GM21737 (cell line): ENCODE results near the gene DDX31.

Source experiments
- ATAC-seq: cut with Tn5 transposase; IDR thresholded peaks from one replicate; pipeline ENCODE4 v1.9.1; 2021; ENCODE audit warnings: mild to moderate bottlenecking, moderate library complexity; ENCODE audit not compliant: unreplicated experiment

Gene DDX31

DNA sequence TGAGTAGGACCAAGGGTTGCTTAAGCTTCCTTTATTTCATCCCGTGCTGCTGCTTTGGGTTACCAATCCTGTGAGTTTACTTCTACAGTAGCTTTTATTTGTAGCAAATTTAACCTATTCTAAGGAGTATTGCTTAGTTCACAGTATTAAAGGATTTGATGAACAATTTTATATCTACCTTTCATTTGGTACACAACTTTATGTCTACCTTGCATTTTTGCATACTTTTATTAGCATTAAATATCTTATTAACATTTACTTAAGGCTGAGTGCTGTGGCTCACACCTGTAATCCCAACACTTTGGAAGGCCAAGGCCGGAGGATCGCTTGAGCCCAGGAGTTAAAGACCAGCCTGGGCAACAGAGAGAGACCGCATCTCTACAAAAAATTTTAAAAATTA lies 4.7 kb upstream of the DDX31 start:
- ATAC-seq: no peak

DNA sequence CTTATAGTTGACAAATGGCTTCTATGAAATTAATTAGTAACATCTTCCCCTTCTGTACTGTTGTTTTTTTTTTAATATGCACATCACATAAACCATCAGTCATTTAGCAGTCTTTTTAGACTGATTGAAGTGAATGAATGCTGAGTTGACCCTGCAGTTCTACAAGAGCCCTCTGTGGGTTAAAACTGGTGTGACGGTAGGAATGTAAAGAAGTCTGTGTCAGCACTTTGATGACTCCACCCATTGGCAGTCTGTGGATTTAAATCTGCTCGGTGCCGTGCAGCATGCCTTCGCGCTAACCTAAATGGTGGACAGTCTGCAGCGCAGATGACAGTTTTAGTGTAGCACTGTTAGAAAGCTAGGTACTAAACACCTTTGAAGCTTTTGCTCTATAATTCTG lies 3.6 kb upstream of the DDX31 start:
- no peak for ATAC-seq

DNA sequence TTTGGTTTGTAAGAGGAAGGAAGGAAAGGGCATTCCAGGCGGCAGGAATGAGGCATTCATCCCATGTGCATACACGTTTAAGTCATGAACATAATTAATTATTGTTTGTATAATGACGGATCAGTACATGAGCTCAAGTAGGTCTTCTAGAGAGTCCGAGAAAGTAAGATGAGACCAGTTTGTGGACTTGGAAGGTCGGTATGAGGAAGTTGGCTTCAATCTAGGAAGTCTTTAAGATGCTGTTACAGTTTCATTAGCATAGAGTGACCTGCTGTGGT lies 2.6 kb upstream of the DDX31 start:
- no peak for ATAC-seq

DNA sequence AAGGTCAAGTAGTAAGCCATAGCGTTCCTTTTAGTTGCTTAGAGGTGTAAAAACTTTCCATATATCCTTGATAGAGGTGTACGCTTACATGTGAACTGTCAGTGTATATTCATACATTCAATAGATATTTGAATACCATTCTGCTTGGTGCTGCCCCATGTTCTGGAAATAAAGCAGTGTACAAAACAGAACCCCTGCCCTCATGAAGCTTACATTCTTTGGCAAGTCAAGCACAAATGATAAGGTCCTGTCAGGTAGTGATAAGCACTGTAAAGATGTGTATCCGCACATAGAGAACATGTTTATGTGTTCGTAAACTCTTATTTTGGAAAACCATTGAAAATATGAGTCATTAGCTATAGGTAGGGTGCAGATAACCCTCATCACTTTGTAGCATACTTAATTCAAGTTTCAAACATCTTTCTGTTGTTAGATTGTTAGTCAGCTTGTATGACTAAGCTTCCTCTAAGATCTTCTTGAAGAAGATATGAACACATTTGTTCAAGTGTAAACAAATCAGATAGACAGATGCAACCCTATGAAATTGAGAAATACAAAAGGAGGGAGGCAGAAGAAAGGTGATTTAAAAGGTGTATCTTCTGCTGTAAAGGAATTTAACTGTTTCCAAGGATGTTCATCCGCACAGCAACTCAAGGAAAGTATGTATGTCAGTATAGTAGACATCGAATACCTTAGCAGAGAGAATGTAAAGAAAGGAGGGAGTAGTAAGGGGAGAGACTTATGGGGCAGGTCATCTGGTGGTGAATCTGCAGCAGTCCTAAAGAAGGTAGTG lies 2.0 kb upstream of the DDX31 start:
- ATAC-seq: no peak

DNA sequence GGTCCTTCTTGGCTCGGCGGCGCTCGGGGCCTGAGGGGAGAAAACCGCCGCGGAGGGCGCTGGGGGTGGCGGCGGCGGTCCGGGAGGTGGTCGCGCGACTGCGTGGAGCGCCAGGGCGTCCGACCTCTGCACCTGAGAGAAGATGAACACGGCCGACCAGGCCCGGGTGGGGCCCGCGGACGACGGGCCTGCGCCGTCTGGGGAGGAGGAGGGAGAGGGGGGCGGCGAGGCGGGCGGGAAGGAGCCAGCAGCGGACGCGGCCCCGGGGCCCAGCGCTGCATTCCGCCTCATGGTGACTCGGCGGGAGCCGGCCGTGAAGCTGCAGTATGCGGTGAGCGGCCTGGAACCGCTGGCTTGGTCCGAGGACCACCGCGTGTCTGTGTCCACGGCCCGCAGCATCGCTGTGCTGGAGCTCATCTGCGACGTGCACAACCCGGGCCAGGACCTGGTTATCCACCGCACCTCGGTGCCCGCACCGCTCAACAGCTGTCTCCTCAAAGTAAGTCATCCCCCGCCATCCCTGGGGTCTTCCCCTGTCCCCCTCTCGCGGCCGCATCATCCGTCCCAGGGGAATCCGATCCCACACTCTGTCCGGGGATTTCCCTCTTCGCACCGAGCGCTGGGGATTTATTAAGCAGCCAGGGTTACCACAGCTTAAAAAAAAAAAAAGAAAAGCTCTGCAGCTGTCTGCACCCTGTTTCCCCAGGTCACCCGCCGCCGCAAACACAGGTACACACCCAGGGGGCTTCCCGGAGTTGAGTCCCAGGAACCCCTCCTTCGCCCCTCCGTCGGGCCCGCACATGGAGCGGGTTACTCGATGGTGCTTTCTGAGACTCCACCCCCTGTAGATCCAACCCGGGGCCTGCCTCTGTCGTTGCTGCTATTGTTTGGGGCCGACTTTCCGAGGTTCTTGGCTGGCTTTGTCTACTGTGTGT lies 941 bp upstream of the DDX31 start, which contains the start of gene GTF3C4:
Gene GTF3C4, plus strand, starts transcription at position 8 of the 935 bp plus-strand sequence. Its CDS starts 135 bp downstream, at position 143.
- ATAC-seq: peak; percentile 28

DNA sequence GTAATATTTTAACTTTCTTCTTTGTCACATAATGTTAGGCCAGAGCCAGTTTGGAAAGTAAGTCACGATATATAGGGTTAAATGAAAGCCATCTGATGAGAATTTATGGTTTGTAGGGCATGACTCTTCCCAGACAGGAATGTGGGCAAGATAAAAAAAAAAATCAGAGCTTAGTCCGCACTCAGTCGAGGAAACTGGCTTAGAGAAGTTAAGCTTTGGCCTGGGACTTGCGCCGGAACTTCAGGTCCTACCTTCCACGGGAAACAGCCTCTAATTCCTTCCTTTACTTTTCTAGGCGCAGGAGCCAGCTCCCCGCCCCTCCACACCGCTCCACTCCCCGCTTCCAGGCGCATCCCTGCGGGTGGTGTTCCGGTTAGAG lies 475 bp downstream of the DDX31 start:
- ATAC-seq: no peak

DNA sequence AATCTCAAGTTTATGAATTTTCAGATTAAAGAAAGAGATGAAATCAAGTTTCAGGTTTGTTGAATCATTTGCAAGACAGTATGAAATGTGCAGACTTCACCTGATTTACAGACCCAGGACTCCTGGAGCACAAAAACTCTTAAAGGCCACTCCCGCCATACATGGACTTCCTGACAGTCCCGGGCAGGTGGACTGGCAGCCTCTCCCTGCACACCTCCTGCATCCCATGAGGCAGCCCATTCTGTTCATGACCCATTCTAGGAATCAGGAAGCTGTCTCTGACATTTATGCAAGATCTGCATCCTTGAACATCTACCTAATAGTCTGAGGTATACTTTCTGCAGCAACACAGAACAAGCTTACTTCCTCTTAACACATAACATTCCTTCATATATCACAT lies 5.9 kb downstream of the DDX31 start:
- ATAC-seq: no peak

DNA sequence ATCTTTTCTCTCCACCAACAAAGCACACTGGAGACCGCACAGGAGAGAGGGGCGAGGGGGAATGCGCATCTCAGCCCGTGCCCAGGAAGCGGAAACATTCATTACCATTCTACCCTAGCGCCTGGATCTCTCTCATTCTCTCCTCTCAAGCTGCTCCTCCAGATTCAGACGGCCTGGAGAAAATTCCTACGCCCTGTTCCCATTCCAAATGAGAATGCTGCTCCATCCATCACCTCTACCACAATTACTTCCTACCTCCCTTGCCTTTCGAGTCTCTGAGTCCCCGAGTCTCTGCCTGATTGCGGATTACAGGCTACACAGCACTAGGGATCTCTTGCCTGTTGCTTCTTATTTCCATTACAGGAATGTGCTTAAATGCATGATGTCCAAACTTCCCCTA lies 6.7 kb downstream of the DDX31 start:
- no peak for ATAC-seq

DNA sequence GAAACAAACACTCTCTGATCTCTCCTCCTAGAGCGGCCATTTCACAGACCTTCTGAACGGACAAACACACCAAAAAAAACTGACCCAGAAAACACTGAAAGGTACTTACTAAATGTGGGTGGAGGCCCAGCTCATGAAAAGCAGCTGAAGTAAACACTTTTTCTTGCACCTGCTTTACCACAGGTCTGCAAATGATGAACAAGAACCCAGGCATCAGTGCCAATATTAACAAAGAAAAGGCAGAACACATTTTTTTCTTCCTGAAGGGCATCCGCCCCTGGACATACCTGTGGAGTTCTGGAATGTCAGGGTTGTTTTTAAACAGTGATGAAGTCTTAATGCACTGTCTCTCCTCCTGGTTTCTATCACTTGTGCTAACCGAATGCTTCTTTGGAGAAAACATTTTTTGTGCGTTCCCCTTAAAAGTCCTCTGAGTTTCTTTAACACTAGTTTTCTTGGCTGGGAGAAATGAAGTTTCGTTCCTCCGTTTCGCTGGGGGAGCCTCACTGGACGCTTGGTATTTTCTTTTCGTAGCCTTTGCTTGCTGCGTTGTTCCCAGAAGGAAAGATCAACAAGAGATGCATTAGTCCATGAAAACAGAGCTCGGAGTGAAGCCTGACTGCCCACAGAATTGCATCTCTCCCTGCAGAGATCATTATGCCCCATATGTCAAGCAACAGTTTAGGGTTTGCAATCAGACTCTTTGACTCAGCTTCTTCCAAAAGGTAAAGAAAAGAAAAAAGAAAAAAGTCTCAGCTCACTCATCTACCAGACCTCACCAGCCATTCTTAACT lies 7.4 kb downstream of the DDX31 start:
- ATAC-seq: no peak

DNA sequence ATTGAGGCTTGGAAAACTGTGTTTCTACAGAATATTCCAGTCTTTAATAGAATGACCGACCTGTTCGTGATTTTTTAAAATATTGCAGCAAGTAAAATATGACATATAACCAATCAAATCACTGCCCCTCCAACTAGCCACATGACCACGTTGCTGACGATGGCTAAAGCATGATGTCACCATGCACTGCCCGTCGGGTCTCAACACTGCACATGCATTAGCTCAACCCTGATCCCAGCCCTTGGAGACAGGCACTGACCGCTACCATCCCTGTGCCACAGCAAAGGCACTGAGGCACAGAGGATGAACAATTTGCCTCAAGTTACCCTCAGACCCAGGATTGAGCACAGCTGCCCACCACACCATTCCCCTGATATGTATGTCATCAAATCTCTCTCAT lies 13.5 kb downstream of the DDX31 start:
- no peak for ATAC-seq

DNA sequence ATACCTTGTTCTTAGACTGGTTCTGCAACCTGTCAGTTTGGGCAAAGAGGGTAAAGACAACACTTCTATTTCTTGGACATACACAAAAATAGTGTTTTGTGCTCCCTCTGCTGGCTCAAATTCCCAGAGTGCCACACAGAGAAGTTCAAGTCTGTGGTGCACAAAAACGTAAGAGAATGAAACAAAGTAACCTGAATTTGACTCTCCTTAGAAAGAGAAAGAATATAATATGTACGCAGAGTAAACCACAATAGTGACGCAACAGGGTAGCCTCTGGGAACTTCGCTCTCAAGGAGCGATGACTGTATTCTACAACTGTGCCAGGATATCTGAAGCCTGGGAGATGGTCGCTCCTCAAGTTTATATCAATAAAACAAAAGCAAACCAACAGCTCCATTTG lies 18.5 kb downstream of the DDX31 start:
- no peak for ATAC-seq

DNA sequence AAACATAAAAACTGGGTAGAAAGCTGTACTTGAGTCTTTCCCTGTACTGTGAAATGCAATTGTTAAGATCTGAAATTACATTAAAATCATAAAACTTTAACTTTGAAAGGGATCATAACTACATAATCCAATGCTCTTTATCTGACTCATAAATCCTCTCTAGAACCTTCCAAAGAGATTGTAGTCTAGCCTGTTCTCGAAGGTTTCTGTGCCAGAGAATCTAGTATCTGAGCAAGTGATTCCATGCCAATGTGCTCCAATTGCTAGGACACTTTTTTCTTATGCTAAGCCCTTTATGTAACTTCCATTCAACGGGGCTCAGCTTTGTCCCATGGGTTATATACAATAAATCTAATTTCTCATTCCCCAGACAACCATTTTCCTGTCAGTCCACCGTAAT lies 21.1 kb downstream of the DDX31 start:
- no peak for ATAC-seq

DNA sequence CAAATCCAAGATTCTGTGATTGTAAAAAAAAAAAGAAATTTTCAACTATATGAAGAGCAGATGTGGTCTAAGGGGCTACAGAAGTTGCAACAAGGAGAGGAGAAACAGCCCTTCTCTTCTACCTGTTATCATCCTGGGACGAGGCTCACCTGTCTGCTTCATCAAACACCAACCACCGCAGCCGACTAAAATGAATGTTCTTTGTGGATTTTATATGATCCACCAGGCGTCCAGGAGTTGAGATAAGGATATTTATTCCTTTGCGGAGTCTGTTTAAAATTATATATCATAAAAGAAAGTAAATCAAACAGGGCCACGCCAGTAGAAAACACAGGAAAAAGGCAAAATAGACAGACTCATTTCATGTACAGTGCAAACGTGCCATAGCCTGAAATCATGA lies 21.5 kb downstream of the DDX31 start:
- no peak for ATAC-seq

DNA sequence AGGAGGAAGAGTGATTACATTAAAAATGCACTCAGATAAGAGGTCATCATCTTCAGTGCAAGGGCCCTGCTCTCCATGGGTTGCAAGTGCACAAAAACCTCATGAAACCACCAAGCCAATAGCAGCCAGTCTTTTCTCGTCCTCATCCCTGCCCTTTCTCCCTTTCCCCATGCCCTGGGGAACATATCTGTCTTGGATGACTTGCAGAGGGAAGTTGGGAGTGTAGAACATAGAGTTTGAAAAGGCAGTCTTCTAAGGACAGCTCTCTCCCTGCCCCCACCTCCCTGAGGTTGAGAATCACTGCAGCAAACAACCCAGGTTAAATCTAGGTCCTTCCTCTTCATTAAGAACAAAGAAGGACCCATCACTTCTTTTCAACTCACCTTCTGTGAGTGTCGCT lies 22.0 kb downstream of the DDX31 start:
- ATAC-seq: no peak

DNA sequence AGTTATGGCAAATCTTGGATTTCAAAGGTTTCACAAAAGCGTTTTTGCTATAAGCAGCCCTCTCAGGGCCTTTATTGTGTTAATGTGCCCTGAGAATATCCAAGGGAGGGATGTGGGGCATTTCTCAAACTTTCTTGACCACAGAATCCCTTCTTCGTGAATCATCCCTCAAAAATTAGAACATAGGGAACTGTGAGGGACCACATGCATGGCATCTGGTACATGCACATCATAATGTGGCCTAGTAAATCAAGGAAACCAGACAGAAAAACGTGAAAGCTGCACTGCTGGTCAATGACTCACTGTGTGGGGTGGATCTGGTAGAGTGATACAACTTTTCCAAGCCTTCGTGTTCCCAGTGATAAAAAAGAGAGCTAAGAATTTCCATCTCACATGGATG lies 22.4 kb downstream of the DDX31 start:
- no peak for ATAC-seq

DNA sequence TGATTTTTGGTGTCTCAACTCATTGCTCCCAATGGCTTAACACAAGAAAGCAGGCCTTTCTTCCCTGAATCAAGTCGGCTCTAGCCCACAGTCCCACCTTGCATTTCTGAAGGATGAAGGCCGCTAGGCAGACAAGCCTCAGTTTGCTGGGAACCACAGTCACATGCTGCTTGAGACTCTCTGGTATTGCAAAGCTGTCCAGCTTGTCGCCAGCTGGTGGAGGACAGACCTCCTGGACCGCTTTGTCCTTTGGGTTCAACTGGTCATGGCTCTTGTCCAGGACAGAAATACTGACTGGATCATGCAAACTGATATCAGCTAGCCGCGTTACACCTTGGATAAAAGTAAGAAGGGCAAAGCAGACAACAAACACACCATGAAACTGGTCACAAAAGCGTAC lies 23.1 kb downstream of the DDX31 start:
- no peak for ATAC-seq

DNA sequence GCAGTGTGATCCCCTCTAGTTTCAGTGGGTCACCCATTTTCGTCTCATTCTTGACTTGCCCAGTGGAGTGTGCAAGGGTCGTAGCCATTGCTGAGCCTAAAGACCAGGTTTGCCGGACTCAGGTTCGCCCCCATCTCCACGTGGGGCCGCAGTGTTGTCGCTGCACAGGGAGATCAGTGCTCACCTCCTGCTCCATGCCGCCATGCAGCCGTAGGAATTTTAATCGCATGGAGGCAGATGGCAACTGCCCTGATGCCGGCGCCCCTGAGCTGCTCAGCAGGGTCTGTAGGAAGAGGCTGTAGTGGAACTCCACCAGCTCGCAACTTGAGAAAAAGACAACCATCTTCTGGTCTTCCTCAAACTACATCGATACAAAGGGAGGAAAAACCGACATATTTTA lies 24.1 kb downstream of the DDX31 start:
- ATAC-seq: no peak

DNA sequence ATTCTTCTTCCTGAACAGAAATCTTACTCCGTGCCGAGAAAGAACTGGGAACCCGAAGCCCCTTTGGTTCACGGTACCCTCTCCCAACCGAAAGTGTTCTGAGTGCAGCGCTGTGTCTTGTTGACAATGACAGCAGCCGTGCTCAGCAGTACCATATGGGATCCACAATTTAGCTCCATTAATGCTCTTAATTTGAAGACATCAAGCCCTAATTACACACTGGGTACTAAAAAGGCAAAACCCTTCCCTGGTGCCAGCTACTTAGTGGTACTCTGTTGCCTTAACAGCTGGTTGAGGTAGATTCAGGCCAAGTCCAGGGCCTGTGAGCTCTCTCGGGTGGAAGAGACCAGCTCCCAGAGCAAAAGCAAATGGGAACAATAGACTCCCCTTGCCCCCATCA lies 24.5 kb downstream of the DDX31 start:
- no peak for ATAC-seq

DNA sequence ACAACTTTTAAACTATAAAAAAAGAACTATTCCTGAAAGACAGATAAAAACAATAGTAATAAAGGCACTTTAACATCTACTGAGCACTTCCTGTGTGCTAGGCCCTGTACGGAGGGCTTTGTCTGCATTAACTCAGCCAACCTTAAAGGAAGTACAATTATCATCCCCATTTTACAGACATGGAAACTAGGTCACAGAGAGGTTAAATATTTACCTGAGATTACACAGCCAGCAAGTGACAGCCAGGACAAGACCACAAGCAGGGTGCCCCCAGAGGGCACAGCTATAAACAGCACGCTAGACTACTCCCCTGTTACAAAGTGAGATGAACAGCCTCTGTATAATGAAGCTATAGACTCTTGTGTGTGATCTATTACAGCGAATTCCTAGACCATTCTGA lies 25.5 kb downstream of the DDX31 start:
- ATAC-seq: no peak

DNA sequence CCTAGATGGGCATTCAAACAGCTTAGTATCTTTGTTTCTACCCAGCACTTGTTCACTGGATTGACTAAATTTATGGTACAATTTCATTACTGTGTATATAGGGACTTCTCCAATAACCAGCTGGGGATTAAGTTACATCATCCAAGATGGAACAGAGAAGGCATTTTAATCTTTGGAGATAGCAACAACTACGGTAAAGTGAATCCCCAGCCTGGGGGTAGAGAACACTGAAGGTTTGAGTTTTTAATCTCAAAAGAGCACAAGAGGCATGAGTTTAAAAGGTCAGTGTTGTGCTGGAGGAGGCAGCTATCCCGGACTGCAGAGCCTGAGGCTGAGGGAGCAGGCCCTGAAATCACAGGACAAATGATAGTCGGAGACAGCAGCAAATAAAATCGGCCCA lies 28.6 kb downstream of the DDX31 start:
- no peak for ATAC-seq

DNA sequence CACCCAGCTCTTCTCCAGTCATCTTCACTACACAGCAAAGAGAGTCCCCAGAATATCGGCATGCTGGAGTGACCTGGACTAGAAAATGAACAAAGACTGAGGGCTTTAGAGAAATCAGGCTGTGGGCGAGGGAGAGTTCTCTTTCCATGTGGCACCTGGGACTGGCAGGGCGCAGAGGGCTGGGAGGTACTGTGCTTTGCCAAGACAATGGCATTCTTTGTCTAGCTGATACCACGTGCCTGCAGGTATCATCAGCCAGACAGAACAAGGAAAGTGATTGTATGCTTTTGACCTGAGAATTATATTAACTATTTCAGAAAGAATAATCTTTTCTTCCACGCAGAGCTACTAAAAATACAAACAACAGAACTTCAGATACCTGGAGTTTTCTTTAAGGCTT lies 30.5 kb downstream of the DDX31 start:
- no peak for ATAC-seq

DNA sequence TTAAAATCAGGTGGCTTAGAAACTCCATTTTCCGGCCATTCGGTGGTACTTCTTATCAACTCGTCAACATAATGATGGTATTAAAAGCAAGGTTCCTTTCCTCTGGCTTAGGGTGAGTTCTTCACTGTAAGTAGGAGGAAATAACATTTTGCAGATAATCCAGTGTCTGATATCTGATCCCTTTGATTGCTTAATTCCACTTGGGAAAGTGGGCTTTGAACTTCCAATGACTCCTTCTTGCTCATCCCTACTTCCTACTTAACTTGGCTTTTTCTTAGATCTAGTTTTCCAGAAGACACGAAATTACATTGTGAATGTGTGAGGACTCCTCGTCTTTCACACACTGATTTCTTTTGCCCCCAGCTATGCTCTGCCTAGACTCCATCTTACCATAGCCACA lies 31.5 kb downstream of the DDX31 start:
- ATAC-seq: no peak
